ENCODE data around the gene PPP1R10. TPM values are rescaled to one million over a fixed set of nuclear protein-coding genes. Genes with fewer than 3 reads are reported as not detected.

The PPP1R10 gene
- total RNA-seq, 1 experiment from 2014 or later: 82.9 TPM

DNA sequence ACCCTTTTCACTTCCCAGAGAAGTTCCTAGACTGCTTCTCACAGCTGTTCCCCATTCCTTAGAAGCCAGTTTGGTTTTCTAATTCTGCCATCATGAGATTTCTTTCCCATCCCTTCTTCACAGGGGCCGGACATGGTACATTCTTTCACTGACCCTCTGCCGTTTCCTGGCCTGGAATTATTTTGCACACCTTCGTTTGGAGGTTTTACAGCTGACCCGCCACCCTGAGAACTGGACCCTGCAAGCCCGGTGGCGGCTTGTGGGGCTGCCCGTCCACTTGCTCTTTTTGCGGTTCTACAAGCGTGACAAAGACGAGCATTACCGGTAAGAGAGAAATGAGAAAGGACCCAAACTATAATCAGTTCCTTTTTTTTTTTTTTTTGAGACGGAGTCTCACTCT, 34.1 kb upstream of the PPP1R10 start:
- intact Hi-C loops (cut with micrococcal nuclease; ENCODE audit: unreplicated experiment): no loop called here
- TSS peak; percentile 54 for BruUV-seq (replicated peaks)
- CTCF ChIA-PET: no interaction called here

GRCh38 chr6:30647242-30648116, 30.4 kb upstream of the PPP1R10 start:
- intact Hi-C loops (cut with micrococcal nuclease; ENCODE audit: unreplicated experiment): no loop called here
- in situ Hi-C loops (cut with HindIII; ENCODE audit: low pct_unique_long_range_greater_than_20kb, low sequenced_read_pairs): no loop called here
- Histone ChIP-seq H3K4me3 (ENCODE audit: low read depth in 2 of 2, low read length in 2 of 2) (peak overlapping the region; percentile 83 to 93), H3K27ac (ENCODE audit: low read length) (peak overlapping the region; percentile 93), H3K36me3 (ENCODE audit: control insufficient read depth, insufficient read depth, low read length) (peaks cover 3% of the 10 kb centered on the region), H3K9me3 (ENCODE audit: control insufficient read depth, insufficient read depth, low read depth, low read length) (no peaks in the 10 kb centered on the region), H3K27me3 (ENCODE audit: control insufficient read depth, insufficient read depth, low read length) (no peaks in the 10 kb centered on the region), H3K4me1 (ENCODE audit: control insufficient read depth, insufficient read depth, low read length) (peaks cover 17% of the 10 kb centered on the region)
- peak; percentile 55; the same call in 1 of the 2 replicates for TF ChIP-seq SIN3A (IDR thresholded peaks at IDR 0.05; ENCODE audit: borderline replicate concordance, insufficient read depth, low read depth, low read length)
- TF ChIP-seq CTCF (IDR thresholded peaks at IDR 0.05): no peak
- TF ChIP-seq POLR2AphosphoS5 (IDR thresholded peaks at IDR 0.05; ENCODE audit: low read depth, low read length): peak; percentile 72
- POLR2A ChIA-PET: no interaction called here
- no TSS peak for BruUV-seq (replicated peaks)
- CTCF ChIA-PET: interaction anchor here (0.7 kb wide), 1 partner anchor 249 kb away, joined by 6 read pairs; no protein-coding TSS in a partner anchor
- ATAC-seq (peak; percentile 86), DNase-seq (ENCODE audit: low read depth, low spot score) (no peak)

More for the DNA sequence above, 34.1 kb upstream of the PPP1R10 start:
- POLR2A ChIA-PET: no interaction called here
- in situ Hi-C loops (cut with HindIII; ENCODE audit: low pct_unique_long_range_greater_than_20kb, low sequenced_read_pairs): no loop called here
- no peaks in the 10 kb centered on the region for H3K9me3 ChIP-seq (ENCODE audit: control insufficient read depth, insufficient read depth, low read depth, low read length)
- TF ChIP-seq CTCF (IDR thresholded peaks at IDR 0.05) (no peak), SIN3A (IDR thresholded peaks at IDR 0.05; ENCODE audit: borderline replicate concordance, insufficient read depth, low read depth, low read length) (no peak), POLR2AphosphoS5 (IDR thresholded peaks at IDR 0.05; ENCODE audit: low read depth, low read length) (no peak), TCF7L2 (IDR thresholded peaks at IDR 0.05; ENCODE audit: low read depth, low read length) (no peak)
- TF ChIP-seq, protein P1, sequence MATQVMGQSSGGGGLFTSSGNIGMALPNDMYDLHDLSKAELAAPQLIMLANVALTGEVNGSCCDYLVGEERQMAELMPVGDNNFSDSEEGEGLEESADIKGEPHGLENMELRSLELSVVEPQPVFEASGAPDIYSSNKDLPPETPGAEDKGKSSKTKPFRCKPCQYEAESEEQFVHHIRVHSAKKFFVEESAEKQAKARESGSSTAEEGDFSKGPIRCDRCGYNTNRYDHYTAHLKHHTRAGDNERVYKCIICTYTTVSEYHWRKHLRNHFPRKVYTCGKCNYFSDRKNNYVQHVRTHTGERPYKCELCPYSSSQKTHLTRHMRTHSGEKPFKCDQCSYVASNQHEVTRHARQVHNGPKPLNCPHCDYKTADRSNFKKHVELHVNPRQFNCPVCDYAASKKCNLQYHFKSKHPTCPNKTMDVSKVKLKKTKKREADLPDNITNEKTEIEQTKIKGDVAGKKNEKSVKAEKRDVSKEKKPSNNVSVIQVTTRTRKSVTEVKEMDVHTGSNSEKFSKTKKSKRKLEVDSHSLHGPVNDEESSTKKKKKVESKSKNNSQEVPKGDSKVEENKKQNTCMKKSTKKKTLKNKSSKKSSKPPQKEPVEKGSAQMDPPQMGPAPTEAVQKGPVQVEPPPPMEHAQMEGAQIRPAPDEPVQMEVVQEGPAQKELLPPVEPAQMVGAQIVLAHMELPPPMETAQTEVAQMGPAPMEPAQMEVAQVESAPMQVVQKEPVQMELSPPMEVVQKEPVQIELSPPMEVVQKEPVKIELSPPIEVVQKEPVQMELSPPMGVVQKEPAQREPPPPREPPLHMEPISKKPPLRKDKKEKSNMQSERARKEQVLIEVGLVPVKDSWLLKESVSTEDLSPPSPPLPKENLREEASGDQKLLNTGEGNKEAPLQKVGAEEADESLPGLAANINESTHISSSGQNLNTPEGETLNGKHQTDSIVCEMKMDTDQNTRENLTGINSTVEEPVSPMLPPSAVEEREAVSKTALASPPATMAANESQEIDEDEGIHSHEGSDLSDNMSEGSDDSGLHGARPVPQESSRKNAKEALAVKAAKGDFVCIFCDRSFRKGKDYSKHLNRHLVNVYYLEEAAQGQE (IDR thresholded peaks at IDR 0.05; ENCODE audit: insufficient read depth in 1 of 2, low read depth in 2 of 2, low read length in 1 of 2): no peak
- DNase-seq (ENCODE audit: low read depth, low spot score): no peak
- ATAC-seq: no peak
- H3K36me3 ChIP-seq (ENCODE audit: control insufficient read depth, insufficient read depth, low read length): peaks cover 3% of the 10 kb centered on the region; the same call in 1 of the 2 replicates
- peaks cover 11% of the 10 kb centered on the region for H3K4me1 ChIP-seq (ENCODE audit: control insufficient read depth, insufficient read depth, low read length)
- H3K27me3 ChIP-seq (ENCODE audit: control insufficient read depth, insufficient read depth, low read length): no peaks in the 10 kb centered on the region
- H3K27ac ChIP-seq (ENCODE audit: low read length): no peak overlapping the region
- H3K4me3 ChIP-seq (ENCODE audit: low read depth in 2 of 2, low read length in 2 of 2): no peak overlapping the region

All from Panc1 (cell line).